Measurements from ENCODE around the gene REPIN1.
A peak's percentile ranks its signal among the peaks of the same experiment; 100 is the strongest.

The REPIN1 gene

GRCh38 chr7:150368096-150368883 lies at the start of gene REPIN1:
Gene REPIN1 (plus strand): TSS chr7:150368822. CDS start chr7:150369712, 890 bp downstream.
- peak; percentile 95 for DNase-seq

- no peak for DNase-seq
Observed at GRCh38 chr7:150321788-150322113, 46.9 kb upstream of the REPIN1 start.

DNA sequence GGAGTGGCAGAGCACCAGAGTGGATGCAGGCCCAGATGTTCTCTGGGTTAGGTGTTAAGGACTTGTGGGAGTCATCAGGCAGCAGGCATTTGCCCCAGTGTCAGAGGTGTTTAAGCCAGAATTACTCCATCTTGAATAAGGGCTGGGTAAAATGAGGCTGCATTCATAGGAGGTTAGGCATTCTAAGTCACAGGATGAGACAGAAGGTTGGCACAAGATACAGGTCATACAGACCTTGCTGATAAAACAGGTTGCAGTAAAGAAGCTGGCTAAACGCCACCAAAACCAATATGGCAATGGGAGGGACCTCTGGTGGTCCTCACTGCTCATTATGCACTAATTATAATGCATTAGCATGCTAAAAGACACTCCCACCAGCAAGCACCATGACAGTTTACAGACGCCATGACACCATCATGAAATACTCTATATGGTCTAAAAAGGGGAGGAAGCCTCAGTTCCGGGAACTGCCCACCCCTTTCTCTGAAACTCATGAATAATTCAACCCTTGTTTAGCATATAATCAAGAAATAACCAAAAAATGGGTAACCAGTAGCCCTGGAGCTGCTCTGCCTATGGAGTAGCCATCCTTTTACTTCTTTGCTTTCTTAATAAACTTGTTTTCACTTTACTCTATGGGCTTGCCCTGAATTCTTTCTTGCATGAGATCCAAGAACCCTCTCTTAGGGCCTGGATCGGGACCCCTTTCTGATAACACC lies 46.3 kb upstream of the REPIN1 start:
- DNase-seq: peak; percentile 73

DNA sequence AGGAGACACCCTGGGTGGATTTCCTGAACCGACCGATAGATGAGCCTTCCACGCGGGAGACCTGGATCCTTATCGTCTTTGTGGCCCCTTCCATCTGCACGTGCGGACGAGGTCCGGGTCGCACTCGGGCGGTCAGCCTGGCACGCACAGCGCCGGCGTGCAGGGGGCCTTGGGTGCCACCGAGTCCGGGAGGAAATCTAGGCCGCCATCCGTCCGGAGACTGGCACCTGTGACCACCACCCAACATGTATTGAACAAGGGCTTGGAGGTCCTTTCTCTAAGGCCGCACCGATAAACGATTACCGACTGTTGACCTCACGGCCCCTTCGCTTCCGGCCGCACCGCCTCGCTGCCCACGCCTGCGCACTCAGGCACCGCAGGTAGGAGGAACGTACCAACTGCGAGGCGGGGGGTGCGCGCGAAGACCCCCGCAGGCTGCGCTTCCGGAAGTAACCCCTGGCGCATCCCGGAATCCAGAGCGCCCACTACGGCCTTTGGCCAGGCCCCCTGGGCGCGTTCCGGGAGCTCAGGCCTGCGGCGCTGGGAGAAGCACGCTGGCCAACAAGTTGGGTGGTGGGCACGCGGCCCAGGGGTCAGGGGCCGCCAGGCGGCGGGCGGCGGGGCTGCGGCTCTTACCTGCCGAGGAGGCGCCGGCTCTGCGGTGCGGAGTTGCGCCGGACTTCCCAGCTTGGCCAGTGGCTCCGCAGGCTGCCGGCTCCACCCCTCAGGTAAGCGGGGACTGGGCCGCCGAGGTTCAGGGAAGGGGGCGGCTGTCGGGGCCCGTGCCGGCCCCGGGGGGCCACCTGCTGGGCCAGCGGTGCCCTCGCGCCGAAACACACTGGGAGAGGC lies 45.6 kb upstream of the REPIN1 start, which contains the start of the genes ACTR3C and LRRC61:
ACTR3C (minus strand) TSS at position 713 of the 849 bp plus-strand sequence. CDS start 28,249 bp downstream, outside the sequence.
LRRC61 (plus strand) TSS at position 523 of the 849 bp plus-strand sequence. CDS start 13,507 bp downstream, outside the sequence.
- peak; percentile 68 for DNase-seq

GRCh38 chr7:150323682-150324372 lies 44.8 kb upstream of the REPIN1 start:
- peak; percentile 46 for DNase-seq

- peak; percentile 16 for DNase-seq
Observed at GRCh38 chr7:150324373-150324961, 44.2 kb upstream of the REPIN1 start.

- peak; percentile 28 for DNase-seq
Observed at GRCh38 chr7:150325110-150325611, 43.5 kb upstream of the REPIN1 start.

- no peak for DNase-seq
Observed at GRCh38 chr7:150325901-150326300, 42.7 kb upstream of the REPIN1 start.

DNA sequence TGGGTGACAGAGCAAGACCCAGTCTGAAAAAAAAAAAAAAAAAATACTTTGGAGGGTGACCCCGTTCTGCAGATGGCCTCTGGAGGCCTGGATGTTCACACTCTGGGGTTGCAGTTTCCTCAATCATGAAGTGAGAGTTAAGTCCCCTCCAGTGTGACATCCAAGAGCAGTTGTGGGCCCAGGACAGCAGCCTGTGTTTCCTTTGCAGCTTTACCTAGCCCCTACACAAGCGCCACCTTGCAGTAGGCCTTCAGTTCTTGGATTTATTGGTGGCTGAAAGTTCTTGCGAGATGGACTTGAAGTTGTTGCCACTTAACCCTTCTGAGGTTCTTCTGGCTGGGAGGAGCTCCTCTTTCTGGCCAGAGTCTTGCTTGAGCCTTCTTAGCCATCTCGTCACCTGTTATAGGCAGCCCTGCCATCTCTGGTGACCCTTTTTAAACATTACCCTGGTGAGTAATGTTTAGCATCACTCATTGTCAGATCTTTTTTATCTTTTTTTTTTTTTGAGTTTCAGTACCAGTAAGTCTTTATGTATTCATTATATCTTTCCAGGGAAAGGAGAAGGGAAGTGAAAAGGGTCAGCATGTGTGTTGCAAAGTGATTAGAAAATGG lies 41.9 kb upstream of the REPIN1 start:
- no peak for DNase-seq

DNA sequence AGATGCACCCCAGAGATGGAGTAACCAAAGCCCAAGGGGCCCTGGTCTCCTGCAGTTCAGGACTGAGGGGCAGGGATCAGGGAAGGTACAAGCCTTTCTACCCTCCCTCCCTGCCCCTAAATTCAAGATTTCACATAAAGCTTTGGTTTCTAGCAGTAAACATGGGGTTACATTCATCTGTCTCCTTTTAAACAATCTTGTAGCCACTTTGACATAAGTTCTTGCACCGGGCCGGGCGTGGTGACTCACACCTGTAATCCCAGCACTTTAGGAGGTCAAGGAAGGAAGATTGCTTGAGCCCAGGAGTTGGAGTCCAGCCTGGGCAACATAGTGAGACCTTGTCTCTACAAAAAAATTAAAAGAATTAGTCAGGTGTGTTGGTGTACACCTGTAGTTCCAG lies 41.3 kb upstream of the REPIN1 start:
- no peak for DNase-seq

GRCh38 chr7:150329331-150330120 lies 39.1 kb upstream of the REPIN1 start:
- no peak for DNase-seq

DNA sequence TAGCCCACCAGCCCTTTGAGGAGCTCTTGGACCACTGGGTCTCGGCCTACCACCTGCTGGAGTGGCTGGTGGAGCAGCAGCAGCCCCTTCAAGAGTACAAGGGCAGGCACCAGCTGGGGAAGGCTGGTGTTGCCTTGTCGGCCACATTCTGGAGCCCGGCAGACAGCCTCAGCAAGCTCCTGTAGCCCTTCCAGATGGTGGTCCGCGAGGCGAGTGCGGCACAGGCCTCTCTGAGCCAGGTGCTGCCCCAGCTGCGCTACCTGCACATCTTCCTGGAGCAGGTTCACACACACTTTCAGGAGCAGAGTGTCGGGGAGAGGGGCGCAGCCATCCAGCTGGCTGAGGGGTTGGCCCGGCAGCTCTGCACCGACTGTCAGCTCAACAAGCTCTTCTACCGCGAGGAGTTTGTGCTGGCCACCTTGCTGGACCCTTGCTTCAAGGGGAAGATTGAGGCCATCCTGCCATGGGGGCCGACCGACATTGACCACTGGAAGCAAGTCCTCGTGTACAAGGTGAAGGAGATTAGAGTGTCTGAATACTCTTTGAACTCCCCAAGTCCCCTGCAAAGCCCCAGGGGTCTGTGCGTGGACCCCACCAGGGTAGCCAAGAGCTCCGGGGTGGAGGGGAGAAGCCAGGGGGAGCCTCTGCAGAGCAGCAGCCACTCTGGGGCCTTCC lies 38.3 kb upstream of the REPIN1 start:
- DNase-seq: no peak

DNA sequence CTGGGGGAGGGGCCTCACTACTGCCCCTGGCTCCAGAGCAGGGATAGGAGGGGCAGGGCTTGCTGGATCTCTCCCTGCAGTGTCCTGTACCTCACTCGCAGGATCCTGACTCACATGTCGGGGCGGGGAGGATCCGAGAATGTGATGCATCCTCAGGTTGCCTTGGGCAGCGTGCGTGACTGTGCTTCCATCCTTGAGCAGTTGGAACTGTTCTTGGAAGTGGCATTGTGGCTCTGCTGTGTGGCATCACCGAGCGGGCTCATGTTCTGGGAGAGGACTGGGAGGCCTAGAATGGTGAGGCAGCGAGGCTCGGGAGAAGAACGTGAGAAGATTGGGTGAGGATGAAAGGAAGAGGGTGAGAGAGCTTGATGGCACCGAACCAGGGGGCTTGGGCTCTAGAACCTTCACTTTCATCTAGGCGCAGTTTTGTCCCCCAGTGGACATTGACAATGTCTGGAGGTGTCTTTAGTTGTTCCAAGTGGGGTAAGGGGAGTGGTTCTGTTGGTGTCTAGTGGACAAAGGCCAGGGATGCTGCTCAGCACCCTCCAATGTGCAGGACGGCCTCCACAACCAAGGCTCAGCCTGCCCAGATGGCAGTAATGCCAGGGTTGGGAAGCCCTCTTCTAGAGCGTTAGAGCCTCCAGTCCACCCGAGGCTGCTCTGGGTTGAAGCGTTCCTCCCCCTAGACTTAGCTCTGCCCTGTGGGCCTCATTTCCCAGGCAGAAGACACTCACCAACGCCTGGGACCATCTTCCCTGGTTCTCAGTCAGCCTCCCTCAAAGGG lies 35.6 kb upstream of the REPIN1 start:
- DNase-seq: no peak

- no peak for DNase-seq
Observed at GRCh38 chr7:150333659-150334058, 35.0 kb upstream of the REPIN1 start.

DNA sequence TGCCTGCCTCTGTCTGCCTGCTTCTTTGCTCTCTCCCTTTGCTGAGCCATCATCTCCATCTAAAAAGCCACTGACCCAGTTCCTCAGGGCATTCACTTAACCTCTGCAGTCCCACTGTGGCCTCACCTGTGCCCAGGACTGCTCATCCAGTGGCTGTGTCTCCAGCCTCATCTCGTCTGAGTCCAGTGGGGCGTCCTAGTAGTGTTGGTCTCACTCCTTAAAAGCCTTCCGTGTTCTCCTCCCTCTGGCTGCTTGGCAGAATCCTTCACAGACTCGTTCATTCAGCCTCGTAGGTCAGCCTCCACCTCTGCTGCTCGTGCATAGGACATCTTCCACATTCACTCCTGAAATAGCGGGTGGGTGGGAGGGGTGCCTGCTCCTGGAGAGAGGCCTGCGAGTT lies 34.5 kb upstream of the REPIN1 start:
- no peak for DNase-seq

DNA sequence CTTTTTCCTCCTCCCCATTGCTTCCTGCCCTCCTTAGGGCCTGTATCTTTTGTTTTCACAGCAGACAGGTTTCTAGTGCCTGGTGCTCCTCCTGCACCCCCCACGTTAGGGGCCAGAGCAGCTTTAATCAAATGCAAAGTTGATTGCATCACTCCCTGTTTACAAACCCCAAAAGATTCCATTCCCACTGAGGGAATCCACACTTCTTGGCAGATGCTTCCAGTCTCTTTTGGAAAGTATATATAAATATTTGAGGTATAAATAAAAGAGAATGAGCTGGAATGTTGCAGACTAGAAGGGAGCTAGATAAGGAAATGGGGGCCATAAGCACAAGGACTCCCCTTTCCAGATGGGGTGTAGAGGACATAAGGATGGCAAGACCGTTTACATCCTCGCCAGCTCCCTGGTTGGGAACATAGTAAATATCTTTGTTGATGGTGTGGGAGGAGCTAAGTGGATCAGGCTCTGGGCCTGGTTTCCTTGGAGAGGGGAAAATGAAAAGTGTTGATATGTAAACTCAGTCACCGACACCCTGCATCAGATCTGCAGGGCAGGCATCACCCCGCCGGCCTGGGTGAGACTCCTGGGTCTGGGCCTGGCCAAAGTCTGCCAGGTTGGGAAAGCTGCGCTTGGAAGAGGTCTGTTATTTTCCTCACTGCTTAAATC lies 33.4 kb upstream of the REPIN1 start:
- DNase-seq: no peak

GRCh38 chr7:150335774-150336112 lies 32.9 kb upstream of the REPIN1 start:
- no peak for DNase-seq

GRCh38 chr7:150336746-150337145 lies 31.9 kb upstream of the REPIN1 start:
- no peak for DNase-seq

GRCh38 chr7:150337179-150337578 lies 31.4 kb upstream of the REPIN1 start:
- DNase-seq: no peak

Measured in hematopoietic multipotent progenitor cell treated with erythropoietin and hydrocortisone succinate and interleukin-3 and kit ligand, for 6 days (in vitro differentiated cells).